Chondrocyte (in vitro differentiated cells): ENCODE data around the gene HTR2C. TPM values are rescaled to one million over a fixed set of nuclear protein-coding genes. Genes with fewer than 3 reads are reported as not detected.

Experiments
- DNase-seq: peaks from one replicate; pipeline ENCODE4 v3.0.0; 2021; ENCODE audit warnings: mixed read lengths, low spot score
- H3K27ac Mint-ChIP-seq: one replicate; pipeline ENCODE4 v1.8.0; 2021; ENCODE audit warnings: mild to moderate bottlenecking, moderate library complexity, mixed read lengths; ENCODE audit not compliant: unreplicated experiment
- H3K27me3 Mint-ChIP-seq: 2 replicates; pipeline ENCODE4 v1.8.0; 2021; ENCODE audit warnings: low read depth, mixed read lengths
- H3K36me3 Mint-ChIP-seq: 2 replicates; pipeline ENCODE4 v1.8.0; 2021; ENCODE audit warnings: low read depth, mixed read lengths
- H3K4me1 Mint-ChIP-seq: 2 replicates; pipeline ENCODE4 v1.8.0; 2021; ENCODE audit warnings: low read depth, mild to moderate bottlenecking, mixed read lengths
- H3K4me3 Mint-ChIP-seq: one replicate; pipeline ENCODE4 v1.8.0; 2021; ENCODE audit warnings: mild to moderate bottlenecking, moderate library complexity, mixed read lengths; ENCODE audit not compliant: unreplicated experiment
- H3K9me3 Mint-ChIP-seq: 2 replicates; pipeline ENCODE4 v1.8.0; 2021; ENCODE audit warnings: low read depth, mixed read lengths
- total RNA-seq: library from RNA; stranded (reverse); gene quantifications from 3 replicates; pipeline ENCODE4 v1.2.1, GENCODE V29; 2021
- TF ChIP-seq, protein P1 (sequence below): fragments of 200-600 bp; sonication (generic); IDR thresholded peaks from 2 replicates; pipeline ENCODE4 v1.5.0; 2021; ENCODE audit warnings: antibody characterized with exemption, mild to moderate bottlenecking, moderate library complexity

HTR2C gene
- total RNA-seq, 1 donor from 2014 or later: not detected

- Mint-ChIP-seq H3K9me3 (no peaks in the 10 kb centered on the region), H3K36me3 (no peaks in the 10 kb centered on the region), H3K4me3 (no peak overlapping the region), H3K27me3 (peaks cover 3% of the 10 kb centered on the region), H3K4me1 (no peaks in the 10 kb centered on the region), H3K27ac (no peak overlapping the region)
- TF ChIP-seq, protein P1, sequence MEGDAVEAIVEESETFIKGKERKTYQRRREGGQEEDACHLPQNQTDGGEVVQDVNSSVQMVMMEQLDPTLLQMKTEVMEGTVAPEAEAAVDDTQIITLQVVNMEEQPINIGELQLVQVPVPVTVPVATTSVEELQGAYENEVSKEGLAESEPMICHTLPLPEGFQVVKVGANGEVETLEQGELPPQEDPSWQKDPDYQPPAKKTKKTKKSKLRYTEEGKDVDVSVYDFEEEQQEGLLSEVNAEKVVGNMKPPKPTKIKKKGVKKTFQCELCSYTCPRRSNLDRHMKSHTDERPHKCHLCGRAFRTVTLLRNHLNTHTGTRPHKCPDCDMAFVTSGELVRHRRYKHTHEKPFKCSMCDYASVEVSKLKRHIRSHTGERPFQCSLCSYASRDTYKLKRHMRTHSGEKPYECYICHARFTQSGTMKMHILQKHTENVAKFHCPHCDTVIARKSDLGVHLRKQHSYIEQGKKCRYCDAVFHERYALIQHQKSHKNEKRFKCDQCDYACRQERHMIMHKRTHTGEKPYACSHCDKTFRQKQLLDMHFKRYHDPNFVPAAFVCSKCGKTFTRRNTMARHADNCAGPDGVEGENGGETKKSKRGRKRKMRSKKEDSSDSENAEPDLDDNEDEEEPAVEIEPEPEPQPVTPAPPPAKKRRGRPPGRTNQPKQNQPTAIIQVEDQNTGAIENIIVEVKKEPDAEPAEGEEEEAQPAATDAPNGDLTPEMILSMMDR: no peak
- DNase-seq: no peak
Measured at GRCh38 chrX:114715096-114715495, 131.2 kb downstream of the HTR2C start.

DNA sequence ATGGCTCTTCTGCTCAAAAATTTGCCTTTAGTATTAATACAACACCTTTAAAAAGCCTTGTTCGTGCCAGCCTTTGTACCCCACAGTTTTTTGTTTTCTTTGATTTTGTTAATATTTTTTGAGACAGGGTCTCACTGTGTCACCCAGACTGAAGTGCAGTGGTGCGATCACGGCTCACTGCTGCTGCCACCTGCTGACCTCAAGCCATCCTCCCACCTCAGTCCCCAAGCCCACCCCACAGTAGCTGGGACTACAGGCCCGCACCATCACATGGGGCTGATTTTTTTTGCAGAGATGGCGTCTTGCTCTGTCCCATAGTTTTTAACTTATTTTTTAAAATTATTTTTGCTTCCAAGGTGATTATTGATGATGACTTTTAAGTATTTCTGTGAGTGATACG, 134.0 kb downstream of the HTR2C start:
- Mint-ChIP-seq H3K27ac (no peak overlapping the region), H3K27me3 (peaks cover 3% of the 10 kb centered on the region), H3K4me3 (no peak overlapping the region), H3K4me1 (no peaks in the 10 kb centered on the region), H3K9me3 (no peaks in the 10 kb centered on the region), H3K36me3 (no peaks in the 10 kb centered on the region)
- TF ChIP-seq, protein P1: peak; percentile 61
- no peak for DNase-seq

DNA sequence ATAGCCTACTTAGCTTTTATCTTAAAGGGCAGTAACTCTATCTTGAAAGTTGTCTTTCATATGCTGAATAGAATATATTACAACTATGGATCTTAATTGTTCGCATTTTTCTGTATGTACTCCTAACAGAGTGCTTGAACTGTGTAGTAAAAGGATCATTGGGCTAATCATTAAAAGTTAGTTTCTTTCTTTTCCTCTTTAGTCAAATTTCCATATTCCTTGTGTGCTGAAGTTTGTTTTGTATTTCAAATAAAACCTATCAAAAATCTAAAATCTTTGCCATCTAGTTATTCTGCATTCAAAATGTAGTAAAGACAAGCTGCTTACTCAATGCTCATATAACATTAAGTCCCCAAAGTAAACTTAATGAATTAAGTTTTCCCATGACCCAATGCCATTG, 182.7 kb downstream of the HTR2C start:
- no peaks in the 10 kb centered on the region for H3K27me3 Mint-ChIP-seq
- H3K4me3 Mint-ChIP-seq: no peak overlapping the region
- H3K9me3 Mint-ChIP-seq: peaks cover 7% of the 10 kb centered on the region
- TF ChIP-seq, protein P1: no peak
- DNase-seq: no peak
- no peak overlapping the region for H3K27ac Mint-ChIP-seq
- no peaks in the 10 kb centered on the region for H3K4me1 Mint-ChIP-seq
- no peaks in the 10 kb centered on the region for H3K36me3 Mint-ChIP-seq

DNA sequence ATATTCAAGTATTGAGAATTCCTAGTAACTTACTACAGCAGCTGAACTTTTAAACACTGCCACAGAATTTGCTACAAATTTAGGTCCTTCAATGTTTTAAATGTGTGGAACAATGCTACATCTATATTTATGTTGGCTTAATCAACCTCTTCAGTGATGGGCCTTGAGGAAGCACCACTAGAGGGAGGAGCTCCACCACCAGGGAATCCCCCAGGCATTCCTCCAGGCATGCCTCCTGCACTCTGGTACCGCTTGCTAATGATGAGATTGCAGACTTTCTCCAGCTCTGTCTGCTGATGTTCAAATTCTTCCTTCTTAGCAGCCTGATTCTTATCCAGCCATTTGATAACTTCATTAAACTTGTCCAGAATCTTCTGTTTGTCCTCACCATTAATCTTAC, 190.8 kb downstream of the HTR2C start:
- Mint-ChIP-seq H3K4me3 (no peak overlapping the region), H3K27ac (no peak overlapping the region), H3K4me1 (no peaks in the 10 kb centered on the region), H3K9me3 (peaks cover 5% of the 10 kb centered on the region), H3K36me3 (no peaks in the 10 kb centered on the region), H3K27me3 (no peaks in the 10 kb centered on the region)
- TF ChIP-seq, protein P1: no peak
- no peak for DNase-seq

- H3K27me3 Mint-ChIP-seq: no peaks in the 10 kb centered on the region
- no peaks in the 10 kb centered on the region for H3K36me3 Mint-ChIP-seq
- TF ChIP-seq, protein P1: no peak
- no peak overlapping the region for H3K27ac Mint-ChIP-seq
- no peak overlapping the region for H3K4me3 Mint-ChIP-seq
- DNase-seq: no peak
- no peaks in the 10 kb centered on the region for H3K4me1 Mint-ChIP-seq
- no peaks in the 10 kb centered on the region for H3K9me3 Mint-ChIP-seq
Measured at GRCh38 chrX:114782925-114783324, 199.0 kb downstream of the HTR2C start.
